Ovary (tissue), 3 donors: Measurements from ENCODE around the gene YPEL1.

Experiments
- CTCF ChIP-seq, 3 donors: fragments of 450-650 bp in 2 of 3; fragments of 200-600 bp in 1 of 3; IDR thresholded peaks; one replicate each; pipeline versions ENCODE4 v1.5.1 to v1.8.0; 2016 to 2022; ENCODE audit warnings: antibody characterized with exemption in 3 of 3, mild to moderate bottlenecking in 1 of 3
- EP300 ChIP-seq: sonication (generic); formaldehyde crosslinking; IDR thresholded peaks from one replicate; pipeline ENCODE4 v1.6.1; 2017; ENCODE audit warnings: antibody characterized with exemption
- POLR2A ChIP-seq: fragments of 450-650 bp; IDR thresholded peaks from one replicate; pipeline ENCODE4 v1.6.1; 2017; ENCODE audit warnings: antibody characterized with exemption, mild to moderate bottlenecking, moderate library complexity
- donor health status: DM: no; HTN: no; CAD: no.

GRCh38 chr22:21694795-21695429 lies 40.7 kb downstream of the YPEL1 start:
- TF ChIP-seq EP300 (no peak), CTCF (IDR thresholded peaks at IDR 0.05) (no peak), POLR2A (no peak)
